ENCODE results near the gene DNAJC18.
"Not testable (repeated sequence)": the region's sequence is repeated elsewhere in the genome, so short reads cannot be mapped to it uniquely, and the experiment has no call there.

Gene DNAJC18

DNA sequence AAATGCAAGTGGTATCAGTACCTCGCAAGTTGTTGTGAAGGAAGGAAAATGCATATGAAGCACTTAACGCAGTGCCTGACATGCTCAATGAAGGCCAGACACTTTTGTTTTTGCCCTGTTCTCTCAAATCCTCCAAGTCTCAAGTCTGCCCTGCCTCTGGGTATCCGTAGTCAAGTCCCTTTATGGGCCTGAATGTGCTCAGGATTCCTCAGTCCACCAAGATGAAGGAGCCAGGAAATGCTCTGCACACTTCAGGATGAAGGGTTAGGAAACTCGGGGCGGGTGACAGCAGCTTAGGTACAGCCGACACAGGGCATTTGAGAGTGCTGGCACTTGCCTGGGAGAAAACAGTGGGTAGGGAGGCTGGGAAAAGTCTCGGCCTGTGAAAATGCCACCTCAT is 21.9 kb upstream of the DNAJC18 start:
- DNase-seq (ENCODE audit: low spot score), result no peak

DNA sequence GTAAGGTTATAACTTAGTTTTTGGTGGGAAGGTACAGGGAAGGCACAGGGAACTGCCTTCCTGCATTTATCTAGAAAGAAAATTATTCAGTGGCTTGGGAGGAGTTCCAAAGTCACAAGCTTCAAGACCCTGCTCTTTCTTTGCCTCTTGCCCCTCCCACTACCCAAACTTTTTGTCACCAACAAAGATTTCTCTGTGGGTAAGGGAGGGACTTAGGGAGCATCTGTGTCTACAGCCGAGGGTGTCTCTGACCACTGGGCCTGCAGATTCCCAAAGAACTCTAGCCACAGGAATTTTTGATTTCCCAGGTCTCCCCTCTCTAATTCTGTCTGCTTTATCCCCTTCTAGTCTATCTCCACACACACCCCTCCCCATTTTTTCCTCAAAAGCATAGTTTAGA is 21.1 kb upstream of the DNAJC18 start:
- no peak for DNase-seq (ENCODE audit: low spot score)

DNA sequence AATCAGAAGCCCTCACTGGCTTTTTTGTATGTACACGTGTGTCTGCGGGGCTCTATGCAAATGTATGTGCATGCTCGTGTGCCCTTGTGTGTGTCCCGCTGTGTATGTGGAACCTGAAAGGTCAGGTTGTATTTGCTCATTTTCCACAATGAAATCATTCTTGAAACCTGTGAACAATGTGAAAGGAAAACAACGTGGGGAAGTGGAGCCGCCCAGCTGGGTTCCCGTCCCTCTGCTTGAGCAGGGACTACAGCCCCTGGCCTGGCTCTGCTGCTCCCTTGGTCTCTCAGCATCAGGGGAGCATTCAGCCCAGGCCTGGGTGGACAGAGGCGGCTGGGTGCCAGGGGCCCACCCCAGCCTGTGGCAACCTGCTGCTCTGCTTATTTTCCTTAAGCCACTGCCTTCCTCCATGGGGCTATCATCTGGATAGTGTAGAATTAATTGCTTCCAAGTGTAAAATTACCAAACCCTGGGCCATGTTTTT is 20.2 kb upstream of the DNAJC18 start:
- no peak for DNase-seq (ENCODE audit: low spot score)

DNA sequence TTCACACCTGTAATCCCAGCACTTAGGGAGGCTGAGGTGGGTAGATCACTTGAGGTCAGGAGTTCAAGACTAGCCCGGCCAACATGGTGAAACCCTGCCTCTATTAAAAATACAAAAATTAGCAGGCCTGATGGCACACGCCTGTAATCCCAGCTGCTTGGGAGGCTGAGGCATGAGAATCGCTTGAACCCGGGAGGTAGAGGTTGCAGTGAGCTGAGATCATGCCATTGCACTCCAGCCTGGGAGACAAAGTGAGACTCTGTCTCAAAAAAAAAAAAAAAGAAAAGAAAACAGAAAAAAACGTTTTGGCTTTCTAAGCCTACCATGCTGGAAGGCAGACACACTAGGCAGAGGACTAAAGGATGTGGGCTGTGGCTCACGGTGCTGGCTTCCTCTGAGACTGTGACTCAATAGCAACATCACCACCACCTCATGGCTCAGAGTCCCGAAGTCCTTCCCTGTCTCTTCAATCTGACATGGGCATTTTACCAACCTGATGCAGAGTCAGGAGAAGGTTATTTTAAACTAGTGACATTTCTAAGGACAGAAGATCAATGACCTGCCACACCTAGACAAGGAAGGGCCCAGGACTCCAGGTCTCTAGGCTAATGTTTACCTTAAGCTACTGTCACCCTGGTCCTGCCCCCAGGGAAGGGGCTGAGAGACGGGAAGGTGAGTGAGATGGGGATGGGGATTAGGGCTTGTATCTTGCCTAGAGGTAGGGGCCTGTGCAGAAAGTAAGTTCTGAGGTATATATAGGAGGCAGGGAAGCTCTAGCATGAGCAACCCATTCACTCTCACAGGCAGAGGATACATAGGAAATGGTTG is 19.5 kb upstream of the DNAJC18 start:
- no peak for DNase-seq (ENCODE audit: low spot score)

DNA sequence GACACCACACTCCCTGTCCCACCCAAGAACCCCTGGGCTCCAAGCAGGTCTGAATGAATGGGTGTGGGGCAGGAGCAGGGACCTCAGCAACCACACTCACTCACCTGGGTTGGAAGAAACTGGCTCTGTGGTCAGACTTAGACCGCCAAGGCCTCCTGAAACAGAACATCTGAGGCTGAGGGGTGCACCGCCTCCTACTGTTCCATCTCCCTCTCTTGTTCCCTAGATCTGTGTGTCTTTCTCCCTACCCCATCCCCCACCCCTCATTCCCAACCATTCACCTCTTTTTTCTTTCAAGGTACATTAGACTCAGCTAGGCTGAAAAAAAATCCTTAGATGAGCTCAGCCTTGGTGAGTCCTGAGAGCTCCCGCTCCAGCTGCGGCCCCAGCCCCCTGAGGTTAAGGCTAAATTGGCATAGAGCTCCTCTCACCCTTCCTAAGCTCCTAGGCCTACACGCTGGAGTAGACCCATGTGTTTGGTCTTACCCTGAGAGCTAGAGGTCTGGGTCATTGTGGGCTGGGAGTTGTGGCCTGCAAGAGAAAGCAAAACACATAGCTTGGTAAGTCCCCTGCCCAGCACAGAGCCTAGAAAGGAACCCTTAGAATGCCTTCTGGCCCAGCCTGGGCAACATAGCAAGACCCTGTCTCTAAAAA is 18.5 kb upstream of the DNAJC18 start:
- DNase-seq (ENCODE audit: low spot score), result no peak

DNA sequence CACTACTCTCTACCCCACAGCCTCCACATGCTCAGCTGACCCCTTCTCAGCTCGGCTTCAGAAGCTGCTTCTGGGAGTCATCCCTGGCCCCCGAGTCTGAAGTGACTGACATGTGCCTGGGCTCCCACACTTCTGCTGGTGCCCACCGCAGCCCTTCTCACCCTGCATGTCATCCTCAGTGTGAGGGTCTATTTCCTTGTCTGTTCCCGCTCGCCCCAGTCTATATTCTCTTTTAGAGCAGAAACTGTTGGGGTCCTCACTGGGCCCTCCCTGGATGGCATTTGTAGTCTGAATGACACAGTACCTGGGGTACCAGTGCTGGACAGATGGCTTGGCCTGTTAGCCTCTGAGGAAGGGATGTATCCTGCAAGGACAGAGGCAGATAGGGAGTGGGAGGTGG is 17.9 kb upstream of the DNAJC18 start:
- DNase-seq (ENCODE audit: low spot score), result no peak

DNA sequence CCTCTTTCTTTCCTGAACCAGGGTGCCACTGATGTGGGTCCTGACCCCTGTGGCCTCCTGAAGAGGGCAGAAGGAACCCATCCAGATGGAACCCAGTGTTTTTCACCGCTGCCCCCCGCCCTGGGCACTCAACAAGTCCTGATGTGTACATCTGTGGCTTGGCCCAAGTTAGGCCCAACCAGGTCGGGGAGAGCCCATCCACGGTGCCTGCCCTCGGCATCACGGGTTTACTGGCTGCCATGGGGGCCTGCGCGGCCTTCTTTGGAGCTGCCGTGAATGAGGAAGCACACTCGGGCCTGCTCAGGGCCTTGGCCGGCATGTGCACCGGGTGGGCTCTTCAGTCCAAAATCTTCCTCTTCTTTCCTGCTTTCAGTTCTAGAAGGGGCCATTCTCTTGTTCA is 17.5 kb upstream of the DNAJC18 start:
- DNase-seq (ENCODE audit: low spot score), result no peak

DNA sequence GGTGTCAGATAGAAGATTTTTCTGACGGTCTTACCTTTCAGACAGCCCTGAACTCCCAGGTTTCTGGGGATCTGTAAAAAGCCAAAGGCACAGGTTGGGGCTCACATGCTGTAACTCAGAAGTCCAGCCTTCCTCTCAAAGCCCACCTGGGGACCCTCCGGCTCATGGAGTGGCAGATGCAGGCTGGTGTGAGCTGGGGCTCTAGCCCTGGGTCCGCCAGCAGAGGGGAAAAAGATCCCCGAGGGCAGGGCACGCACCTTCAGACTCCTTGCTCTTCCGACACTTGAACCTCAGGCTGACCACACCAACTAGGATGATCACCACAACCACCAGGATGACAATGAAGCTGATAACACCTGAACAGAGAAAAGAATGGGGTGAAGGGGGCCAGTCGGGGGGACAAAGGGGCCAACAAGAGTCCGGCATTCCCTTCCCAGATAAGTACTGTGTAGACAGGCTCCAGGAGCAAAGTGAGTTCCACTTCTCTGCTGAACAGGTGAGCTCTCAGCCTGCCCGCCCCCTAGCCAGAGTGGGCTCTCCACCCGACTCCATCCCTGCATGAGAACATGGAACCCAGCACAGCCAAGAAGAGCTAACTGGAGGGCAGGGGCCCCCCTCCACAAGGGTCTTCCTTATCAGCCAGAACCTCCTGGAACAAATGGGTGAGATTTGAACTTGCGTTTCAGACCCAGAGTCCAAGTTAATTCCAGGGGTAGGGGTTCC is 15.4 kb upstream of the DNAJC18 start:
- DNase-seq (ENCODE audit: low spot score), result no peak

DNA sequence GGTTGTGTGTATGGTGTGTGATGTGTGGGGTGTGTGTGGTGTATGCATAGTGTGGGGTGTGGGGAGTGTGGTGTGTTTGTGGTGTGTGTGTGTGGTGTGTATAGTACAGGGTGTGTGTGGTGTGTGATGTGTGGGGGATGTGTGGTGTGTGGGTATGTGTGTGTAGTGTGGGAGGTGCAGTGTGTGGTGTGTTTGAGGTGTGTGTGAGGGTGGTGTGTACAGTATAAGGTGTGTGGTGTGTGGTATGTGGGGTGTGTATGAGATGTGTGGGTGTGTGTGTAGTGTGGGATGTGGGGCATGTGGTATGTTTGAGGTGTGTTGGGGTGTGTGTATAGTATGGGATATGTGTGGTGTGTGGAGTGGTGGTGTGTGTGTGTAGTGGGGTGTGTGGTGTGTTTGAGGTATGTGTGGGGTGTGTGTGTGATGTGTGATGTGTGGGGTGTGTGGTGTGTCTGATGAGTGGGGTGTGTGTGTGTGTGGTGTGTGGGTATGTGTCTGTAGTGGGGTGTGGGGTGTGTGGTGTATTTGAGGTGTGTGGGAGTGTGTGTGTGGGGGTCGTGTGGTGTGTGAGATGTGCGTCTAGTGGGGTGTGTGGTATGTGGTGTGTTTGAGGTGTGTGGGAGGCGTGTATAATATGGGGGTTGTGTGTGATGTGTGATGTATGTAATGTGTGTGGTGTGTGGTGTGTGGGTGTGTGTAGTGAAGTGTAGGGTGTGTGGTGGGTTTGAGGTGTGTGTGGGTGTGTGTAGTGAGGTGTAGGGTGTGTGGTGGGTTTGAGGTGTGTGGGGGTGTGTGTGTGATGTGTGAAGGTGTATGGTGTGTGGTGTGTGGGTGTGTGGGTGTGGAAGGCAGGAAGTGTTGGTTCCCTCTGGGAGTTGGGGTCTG is 14.6 kb upstream of the DNAJC18 start:
- DNase-seq (ENCODE audit: low spot score), result no peak

DNA sequence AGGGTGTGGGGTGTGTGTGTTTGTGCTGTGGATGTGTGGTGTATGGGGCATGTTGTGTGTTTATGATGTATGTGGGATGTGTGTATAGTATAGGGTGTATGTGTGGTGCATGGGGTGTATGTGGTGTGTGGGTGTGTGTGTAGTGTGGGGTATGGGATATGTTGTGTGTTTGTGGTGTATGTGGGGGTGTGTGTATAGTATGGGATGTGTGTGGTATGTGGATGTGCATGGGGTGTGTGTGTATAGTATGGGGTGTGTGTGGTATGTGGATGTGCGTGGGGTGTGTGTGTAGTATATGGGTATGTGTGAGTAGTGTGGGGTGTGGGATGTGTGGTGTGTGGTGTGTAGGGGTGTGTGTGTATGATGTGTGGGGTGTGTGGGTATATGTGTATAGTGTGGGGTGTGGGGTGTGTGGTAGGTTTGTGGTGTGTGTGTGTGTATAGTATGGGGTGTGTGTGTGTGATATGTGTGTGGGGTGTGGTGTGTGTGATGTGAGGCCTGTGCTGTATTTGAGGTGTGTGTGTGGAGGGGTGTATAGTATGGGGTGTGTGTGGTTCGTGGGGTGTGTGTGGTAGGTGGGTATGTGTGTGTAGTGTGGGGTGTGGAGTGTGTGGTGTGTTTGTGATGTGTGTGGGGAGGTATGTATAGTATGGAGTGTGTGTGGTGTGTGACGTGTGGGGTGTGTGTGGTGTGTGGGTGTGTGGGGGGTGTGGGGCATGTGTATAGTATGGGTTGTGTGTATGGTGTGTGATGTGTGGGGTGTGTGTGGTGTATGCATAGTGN is 12.7 kb upstream of the DNAJC18 start:
- DNase-seq (ENCODE audit: low spot score), result no peak

DNA sequence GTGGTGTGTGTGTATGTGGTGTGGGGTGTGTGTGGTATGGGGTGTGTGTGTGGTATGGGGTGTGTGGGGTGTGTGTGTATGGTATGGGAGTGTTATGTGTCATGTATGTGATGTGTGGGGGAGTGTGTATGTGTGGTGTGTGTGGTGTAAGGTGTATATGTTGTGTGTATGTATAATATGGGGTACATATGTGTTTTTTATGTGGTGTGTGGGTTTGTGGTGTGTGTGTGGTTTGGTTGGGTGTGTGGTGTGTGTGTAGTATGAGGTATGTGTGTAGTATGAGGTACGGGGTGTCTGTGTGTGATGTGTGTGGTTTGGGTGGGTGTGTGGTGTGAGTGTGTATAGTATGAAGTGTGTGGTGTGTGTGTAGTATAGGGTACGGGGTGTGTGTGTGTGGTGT is 11.9 kb upstream of the DNAJC18 start:
- no peak for DNase-seq (ENCODE audit: low spot score)

DNA sequence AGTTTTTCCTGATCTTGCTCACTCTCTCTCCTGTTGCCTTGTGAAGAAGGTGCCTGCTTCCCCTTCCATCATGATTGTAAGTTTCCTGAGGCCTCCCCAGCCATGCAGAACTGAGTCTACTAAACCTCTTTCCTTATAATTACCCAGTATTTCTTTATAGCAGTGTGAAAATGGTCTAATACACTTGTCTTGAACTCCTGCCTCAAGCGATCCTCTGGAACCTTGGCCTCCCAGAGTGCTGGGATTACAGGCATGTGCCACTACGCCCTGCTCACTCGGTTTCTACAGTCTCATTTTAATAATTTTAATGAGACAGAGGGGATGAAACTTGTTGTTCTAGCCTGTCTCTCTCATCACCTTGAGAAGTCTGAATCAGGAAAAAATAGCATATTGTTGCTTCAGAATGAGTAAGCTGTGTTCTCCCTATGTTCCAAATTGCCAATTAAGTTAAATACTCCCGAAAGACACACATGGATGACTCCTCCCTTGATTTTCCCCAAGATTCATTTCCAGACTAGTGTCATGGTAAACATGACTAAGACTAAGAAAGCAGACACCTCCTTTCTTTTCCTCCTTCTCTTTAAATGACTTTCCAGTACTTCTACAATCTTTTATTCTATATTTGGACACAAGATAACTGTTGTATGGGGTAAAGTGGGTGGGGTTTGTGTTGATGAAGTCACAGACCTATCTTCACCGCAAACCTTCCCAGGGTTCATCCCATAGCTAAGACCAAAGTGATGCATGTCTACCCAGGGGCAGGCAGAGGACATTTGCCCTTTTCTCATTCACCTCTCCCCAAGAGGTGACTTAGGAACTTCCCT is 7.8 kb upstream of the DNAJC18 start:
- no peak for DNase-seq (ENCODE audit: low spot score)

DNA sequence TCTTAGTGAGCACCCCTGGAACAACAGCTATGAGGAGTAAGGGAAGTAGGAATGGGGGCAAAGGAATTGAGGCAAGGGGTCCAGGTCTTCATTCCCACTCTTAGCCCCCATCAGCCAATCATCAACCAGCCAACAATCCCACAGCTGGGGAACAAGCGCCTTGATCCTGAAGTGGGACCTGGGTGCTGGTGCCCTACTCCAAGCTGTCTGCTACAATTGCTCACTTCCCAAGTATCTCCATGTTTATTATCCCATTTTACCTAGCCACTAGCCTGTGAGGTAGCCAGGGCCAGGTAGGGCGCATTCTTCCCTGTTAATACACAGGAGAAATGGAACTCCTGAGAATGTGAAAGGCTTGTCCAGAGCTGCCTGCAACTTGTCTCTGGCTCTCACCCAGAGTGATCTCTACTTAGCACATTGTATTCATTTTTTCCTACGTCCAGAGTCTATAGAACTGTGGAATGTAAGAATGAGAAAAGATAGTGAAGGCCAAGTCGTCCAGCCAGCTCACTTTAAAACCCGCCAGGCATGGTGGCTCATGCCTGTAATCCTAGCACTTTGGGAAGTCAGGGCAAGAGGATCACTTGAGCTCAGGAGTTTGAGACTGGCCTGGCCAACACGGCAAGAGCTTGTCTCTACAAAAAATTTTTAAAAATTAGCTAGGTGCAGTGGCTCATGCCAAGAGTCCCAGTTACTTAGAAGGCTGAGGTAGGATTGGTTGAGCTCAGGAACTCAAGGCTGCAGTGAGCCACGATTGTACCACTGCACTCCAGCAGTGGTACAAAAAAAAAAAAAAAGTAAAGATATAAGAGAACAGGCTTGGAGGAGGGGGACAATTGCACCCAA is 6.2 kb upstream of the DNAJC18 start:
- DNase-seq (ENCODE audit: low spot score), result no peak

DNA sequence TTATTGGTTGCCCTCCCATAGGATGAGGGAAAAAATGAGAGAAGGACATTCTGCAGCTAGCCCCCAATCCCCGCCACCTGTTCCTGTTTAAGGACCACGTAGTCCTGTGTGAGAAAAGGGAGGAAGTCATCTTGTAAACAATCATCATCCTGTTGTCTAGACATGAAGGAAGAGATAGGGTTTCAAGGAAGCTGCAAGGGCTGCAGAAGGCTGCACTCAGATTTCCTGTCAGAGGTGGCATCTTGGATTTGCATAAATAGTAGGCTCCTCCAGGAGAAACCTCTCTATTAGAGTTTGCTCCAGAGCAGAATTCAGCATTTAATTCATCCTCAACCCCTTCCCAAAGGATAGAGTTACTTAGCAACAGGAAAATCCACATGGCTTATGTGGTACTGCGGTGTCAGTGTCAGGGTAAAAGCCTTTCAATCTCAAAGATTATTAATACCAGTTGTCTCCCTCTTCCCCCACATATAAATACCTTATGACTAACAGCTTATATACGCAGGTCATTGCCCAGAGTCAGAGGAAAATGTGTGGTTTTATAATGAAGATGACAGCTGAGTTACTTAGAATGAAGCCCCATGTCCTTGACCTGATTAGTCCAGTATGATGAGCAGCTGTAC is 4.6 kb upstream of the DNAJC18 start:
- DNase-seq (ENCODE audit: low spot score), result no peak

DNA sequence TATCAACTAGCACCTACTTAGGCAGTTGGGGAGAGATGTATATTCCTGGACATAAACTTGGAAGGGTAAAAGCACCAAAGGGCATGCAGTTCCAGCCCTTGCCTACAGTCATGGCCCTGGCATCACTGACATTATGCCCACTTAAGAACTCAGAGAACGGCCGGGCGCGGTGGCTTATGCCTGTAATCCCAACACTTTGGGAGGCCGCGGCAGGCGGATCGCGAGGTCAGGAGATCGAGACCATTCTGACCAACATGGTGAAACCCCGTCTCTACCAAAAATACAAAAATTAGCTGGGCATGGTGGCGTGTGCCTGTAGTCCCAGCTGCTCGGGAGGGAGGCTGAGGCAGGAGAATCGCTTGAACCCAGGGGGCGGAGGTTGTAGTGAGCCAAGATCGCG is 1.1 kb upstream of the DNAJC18 start:
- DNase-seq (ENCODE audit: low spot score), result not testable (repeated sequence)

DNA sequence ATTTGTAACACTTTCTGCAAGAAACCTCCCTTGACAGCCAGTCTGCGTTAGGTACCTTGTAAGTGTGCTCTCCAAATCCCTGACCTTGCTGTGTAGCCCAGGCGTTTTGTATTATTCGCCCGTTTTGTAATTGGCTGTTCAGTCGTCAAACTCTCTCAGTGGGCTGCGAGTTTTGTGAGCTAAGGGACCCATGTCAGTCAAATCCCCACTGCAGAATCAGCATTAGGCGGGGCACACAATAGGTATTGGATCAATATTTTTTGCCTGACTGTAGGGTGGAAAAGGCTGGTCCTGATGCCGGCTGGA is 665 bp downstream of the DNAJC18 start:
- no peak for DNase-seq (ENCODE audit: low spot score)

DNA sequence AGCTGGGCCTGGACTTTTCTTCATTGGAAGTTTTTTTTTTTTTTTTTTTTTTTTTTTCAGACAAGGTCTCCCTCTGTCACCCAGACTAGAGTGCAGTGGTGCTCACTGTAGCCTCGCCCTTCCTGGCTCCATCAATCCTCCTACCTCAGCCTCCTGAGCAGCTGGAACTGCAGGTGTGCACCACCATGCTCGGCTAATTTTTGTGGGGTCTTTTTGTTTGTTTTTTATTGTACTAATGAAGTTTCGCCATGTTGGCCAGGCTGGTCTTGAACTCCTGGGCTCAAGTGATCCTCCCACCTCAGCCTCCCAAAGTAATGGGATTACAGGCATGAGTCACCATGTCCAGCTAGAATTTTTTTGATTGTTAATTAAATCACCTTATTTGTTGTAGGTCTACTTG is 3.6 kb downstream of the DNAJC18 start:
- no peak for DNase-seq (ENCODE audit: low spot score)

DNA sequence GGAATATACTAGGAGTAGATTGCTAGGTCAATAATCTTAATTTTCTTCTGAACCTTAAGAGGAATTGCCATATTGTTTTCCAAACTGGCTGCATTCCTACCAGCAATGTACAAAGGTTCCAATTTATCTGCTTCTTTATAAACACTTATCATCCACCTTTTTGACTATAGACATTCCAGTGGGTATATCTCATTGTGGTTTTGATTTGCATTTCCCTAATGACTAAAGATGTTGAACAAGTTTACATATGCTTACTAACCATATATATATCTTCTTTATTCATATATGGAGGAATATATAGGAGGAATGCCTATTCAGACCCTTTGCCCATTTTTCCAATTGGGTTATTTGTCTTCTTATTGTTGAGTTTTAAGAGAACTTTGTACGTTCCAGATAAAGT is 7.6 kb downstream of the DNAJC18 start:
- no peak for DNase-seq (ENCODE audit: low spot score)

DNA sequence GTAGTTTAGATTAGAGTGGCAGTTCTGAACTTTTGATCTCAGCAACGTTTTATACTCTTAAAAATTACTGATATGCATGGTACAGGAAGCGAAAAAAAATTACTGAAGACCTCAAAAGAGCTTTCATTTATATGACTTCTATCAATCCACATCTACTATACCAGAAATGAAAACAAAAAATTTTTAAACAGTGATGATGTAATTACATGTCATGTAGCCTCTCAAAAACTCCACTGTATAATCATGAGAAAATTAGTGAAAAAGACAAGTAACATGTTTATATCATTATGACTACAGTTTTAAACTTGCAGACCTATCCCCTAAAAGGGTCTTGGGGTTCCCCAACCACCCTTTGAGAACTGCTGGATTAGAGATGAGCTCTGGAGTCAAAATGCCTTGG is 9.3 kb downstream of the DNAJC18 start:
- no peak for DNase-seq (ENCODE audit: low spot score)

Measured in SK-N-DZ (cell line).